Endothelial cell (in vitro differentiated cells): ENCODE measurements around the gene C21orf58. TPM values are rescaled to one million over a fixed set of nuclear protein-coding genes. Genes with fewer than 3 reads are reported as not detected.

Source experiments
- DNase-seq: peaks from one replicate; pipeline ENCODE4 v3.0.0; 2021; ENCODE audit warnings: low spot score
- H3K27ac Mint-ChIP-seq: one replicate; pipeline ENCODE4 v1.8.0; 2021; ENCODE audit warnings: mixed read lengths, inconsistent platforms; ENCODE audit not compliant: unreplicated experiment
- H3K27me3 Mint-ChIP-seq: one replicate; pipeline ENCODE4 v1.8.0; 2021; ENCODE audit warnings: mild to moderate bottlenecking, moderate library complexity, mixed read lengths, inconsistent platforms; ENCODE audit not compliant: unreplicated experiment
- H3K36me3 Mint-ChIP-seq: one replicate; pipeline ENCODE4 v1.8.0; 2021; ENCODE audit warnings: mild to moderate bottlenecking, low read depth, mixed read lengths, inconsistent platforms; ENCODE audit not compliant: unreplicated experiment
- H3K4me1 Mint-ChIP-seq: one replicate; pipeline ENCODE4 v1.8.0; 2021; ENCODE audit warnings: mild to moderate bottlenecking, mixed read lengths, inconsistent platforms; ENCODE audit not compliant: unreplicated experiment
- H3K4me3 Mint-ChIP-seq: one replicate; pipeline ENCODE4 v1.8.0; 2021; ENCODE audit warnings: mild to moderate bottlenecking, mixed read lengths, inconsistent platforms; ENCODE audit not compliant: unreplicated experiment
- H3K9me3 Mint-ChIP-seq: one replicate; pipeline ENCODE4 v1.8.0; 2021; ENCODE audit warnings: mixed read lengths, inconsistent platforms; ENCODE audit not compliant: unreplicated experiment
- total RNA-seq: library from RNA; stranded (reverse); fragmentation: NEBNext Ultra II Directional; extraction: Animal tissue kit (Norgen Biotek cat#: 25700); gene quantifications from one replicate; pipeline ENCODE4 v1.2.1, GENCODE V29; 2021; ENCODE audit not compliant: unreplicated experiment
- TF ChIP-seq, protein P1 (sequence below): fragments of 200-600 bp; sonication (generic); IDR thresholded peaks from one replicate; pipeline ENCODE4 v1.5.0; 2021; ENCODE audit warnings: antibody characterized with exemption; ENCODE audit not compliant: unreplicated experiment

Gene C21orf58
- total RNA-seq, 1 donor from 2014 or later: 5.9 TPM

DNA sequence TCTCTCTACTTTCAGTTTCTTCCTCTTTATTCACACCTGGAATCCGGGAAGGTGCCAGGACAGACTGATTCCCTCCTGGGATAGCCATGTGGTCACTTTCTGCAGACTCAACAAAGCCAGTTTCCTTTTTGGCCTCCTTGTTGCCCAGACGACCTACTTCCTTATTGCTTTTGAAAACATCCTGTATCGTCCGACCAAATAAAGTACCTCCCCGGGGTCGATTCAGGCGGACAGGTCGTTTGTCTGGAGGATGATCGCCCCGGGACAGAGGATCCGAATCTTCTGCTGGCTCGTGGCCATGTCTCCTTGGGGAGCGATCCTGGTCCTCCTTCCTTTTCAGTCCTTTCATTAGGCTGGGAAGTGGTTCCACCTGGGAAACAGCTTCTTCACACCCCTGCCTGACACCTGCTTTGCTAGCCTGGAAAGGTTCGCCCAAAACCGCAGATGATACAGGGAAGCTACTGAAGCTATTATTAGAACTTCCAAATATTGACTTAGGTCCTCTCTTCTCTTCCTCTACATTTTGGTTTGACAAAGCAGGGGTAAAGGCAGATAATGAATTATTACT lies 39.5 kb downstream of the C21orf58 start:
- H3K4me3 Mint-ChIP-seq: peak overlapping the region; percentile 75
- H3K9me3 Mint-ChIP-seq: no peaks in the 10 kb centered on the region
- DNase-seq: peak; percentile 47
- H3K27ac Mint-ChIP-seq: peak overlapping the region; percentile 93
- peaks cover 12% of the 10 kb centered on the region for H3K27me3 Mint-ChIP-seq
- peaks cover 36% of the 10 kb centered on the region for H3K4me1 Mint-ChIP-seq
- TF ChIP-seq, protein P1, sequence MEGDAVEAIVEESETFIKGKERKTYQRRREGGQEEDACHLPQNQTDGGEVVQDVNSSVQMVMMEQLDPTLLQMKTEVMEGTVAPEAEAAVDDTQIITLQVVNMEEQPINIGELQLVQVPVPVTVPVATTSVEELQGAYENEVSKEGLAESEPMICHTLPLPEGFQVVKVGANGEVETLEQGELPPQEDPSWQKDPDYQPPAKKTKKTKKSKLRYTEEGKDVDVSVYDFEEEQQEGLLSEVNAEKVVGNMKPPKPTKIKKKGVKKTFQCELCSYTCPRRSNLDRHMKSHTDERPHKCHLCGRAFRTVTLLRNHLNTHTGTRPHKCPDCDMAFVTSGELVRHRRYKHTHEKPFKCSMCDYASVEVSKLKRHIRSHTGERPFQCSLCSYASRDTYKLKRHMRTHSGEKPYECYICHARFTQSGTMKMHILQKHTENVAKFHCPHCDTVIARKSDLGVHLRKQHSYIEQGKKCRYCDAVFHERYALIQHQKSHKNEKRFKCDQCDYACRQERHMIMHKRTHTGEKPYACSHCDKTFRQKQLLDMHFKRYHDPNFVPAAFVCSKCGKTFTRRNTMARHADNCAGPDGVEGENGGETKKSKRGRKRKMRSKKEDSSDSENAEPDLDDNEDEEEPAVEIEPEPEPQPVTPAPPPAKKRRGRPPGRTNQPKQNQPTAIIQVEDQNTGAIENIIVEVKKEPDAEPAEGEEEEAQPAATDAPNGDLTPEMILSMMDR: no peak
- H3K36me3 Mint-ChIP-seq: peaks cover 33% of the 10 kb centered on the region

DNA sequence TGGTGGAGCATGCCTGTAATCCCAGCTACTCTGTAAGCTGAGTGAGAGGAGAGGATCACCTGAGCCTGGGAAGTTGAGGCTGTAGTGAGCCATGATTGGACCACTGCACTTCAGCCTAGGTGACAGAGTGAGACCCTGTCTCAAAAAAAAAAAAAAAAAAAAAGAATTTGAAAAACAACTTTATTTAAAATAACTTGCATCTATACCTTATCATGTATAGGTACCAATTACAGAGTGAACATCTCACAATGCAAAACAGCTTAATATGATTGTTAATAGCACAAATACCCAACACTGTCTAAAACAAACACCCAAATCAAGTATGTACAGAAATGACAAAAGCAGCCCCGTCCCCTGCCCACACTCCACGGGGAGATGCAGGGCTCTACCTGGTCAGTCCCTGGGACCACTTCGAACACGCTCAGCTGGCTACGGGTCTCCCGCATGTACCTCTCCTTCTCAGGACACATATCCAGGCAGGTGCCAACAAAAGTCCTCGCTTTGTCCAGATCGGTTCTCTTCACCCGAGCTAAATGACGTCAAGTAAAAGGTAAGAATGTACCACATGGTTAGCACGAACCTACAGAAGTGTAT lies 48.8 kb downstream of the C21orf58 start:
- Mint-ChIP-seq H3K4me3 (no peak overlapping the region), H3K27me3 (peaks cover 2% of the 10 kb centered on the region), H3K27ac (no peak overlapping the region), H3K36me3 (peaks cover 46% of the 10 kb centered on the region), H3K9me3 (no peaks in the 10 kb centered on the region), H3K4me1 (no peaks in the 10 kb centered on the region)
- DNase-seq: no peak
- TF ChIP-seq, protein P1: no peak

DNA sequence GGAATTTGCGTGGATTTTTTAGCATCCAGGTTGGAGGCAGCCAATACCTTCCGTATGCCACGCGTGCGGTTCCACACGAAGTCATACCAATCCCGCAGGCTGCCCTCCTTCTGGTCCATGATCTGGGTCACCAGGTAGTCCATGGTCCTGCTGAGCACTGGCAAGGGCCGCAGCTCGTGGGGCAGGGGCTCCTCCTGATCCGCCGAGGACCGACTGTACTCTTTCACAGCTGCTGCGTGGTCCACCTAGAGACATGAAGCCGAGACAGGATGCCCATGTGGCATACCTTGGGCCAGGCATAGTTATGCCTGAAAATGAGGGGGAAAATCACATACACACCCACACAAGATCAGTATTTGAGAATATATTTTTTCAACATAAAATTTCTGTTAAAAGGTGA lies 50.3 kb downstream of the C21orf58 start:
- TF ChIP-seq, protein P1: no peak
- Mint-ChIP-seq H3K9me3 (no peaks in the 10 kb centered on the region), H3K4me1 (no peaks in the 10 kb centered on the region), H3K27me3 (peaks cover 2% of the 10 kb centered on the region), H3K27ac (no peak overlapping the region), H3K36me3 (peaks cover 41% of the 10 kb centered on the region), H3K4me3 (no peak overlapping the region)
- DNase-seq: no peak

DNA sequence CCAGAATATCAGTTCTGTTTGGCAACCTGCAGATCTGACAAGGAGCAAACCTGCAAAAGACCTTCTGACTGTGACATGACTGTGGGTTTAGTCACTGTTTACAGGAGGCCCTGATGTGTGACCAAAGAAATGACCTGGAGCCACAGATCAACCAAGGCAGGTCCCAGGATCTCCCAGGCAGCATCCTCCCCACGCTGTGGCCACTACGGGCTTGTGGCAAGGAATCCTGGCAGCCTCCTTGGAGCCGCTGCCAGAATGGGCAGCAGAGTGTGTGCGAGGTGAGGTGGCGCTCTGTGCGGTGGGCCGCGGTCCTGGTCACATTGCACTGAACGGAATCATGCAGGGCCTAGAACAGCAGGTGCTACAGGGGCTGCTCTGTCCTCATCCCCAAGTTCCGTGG lies 54.2 kb downstream of the C21orf58 start:
- H3K4me1 Mint-ChIP-seq: no peaks in the 10 kb centered on the region
- no peaks in the 10 kb centered on the region for H3K9me3 Mint-ChIP-seq
- H3K4me3 Mint-ChIP-seq: no peak overlapping the region
- no peak for DNase-seq
- peaks cover 2% of the 10 kb centered on the region for H3K27me3 Mint-ChIP-seq
- H3K36me3 Mint-ChIP-seq: peaks cover 44% of the 10 kb centered on the region
- TF ChIP-seq, protein P1: no peak
- no peak overlapping the region for H3K27ac Mint-ChIP-seq

DNA sequence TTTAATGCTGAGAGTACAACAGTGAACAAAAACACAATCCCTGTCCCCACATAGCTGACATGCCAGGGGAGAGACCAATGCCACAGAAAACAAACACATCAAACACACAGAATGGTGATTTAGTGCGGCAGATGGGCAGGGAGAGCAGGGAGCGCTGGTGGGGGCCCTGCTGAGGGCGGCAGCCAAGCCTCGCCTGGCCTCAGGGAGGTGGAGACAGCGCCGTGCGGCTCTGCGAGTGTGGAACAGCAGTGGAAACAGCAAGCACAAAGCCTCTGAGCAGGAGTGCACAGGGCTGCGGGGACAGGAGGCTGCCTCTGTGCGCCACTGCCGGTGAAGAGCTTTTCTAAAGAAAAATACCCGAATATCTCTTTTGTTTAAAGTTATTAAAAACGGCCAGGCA lies 55.3 kb downstream of the C21orf58 start:
- DNase-seq: no peak
- peak overlapping the region; percentile 59 for H3K4me3 Mint-ChIP-seq
- no peak overlapping the region for H3K27ac Mint-ChIP-seq
- H3K4me1 Mint-ChIP-seq: no peaks in the 10 kb centered on the region
- H3K9me3 Mint-ChIP-seq: no peaks in the 10 kb centered on the region
- TF ChIP-seq, protein P1: no peak
- no peaks in the 10 kb centered on the region for H3K27me3 Mint-ChIP-seq
- H3K36me3 Mint-ChIP-seq: peaks cover 41% of the 10 kb centered on the region
